H1 (cell line): ENCODE measurements around the gene CCL22. TPM values are rescaled to one million over a fixed set of nuclear protein-coding genes. Genes with fewer than 3 reads are reported as not detected.

Source experiments
- CTCF ChIA-PET: fragments of 300-600 bp; sonication (Branson Sonifier 250); formaldehyde crosslinking; loops from one replicate; lab custom pipeline; 2021; ENCODE audit not compliant: partially characterized antibody; lab: Charles Lee
- POLR2A ChIA-PET: fragments of 300-600 bp; sonication (Branson Sonifier 250); formaldehyde crosslinking; loops from one replicate; lab custom pipeline; 2021; ENCODE audit warnings: inconsistent platforms; ENCODE audit not compliant: partially characterized antibody; lab: Charles Lee
- DNase-seq, 2 experiments: peaks; one replicate each; pipeline versions ENCODE4 v3.0.0 to v3.0.0-alpha.2; 2010 to 2022; ENCODE audit warnings: low spot score in 2 of 2, low read depth in 1 of 2, mixed read lengths in 1 of 2
- FAIRE-seq: peaks from 2 replicates; lab custom pipeline; 2011; peaks lifted over from hg19 to GRCh38; lab: Jason Lieb, UNC
- H2AFZ ChIP-seq: 2 replicates; pipeline ENCODE4 v1.8.1; 2012; ENCODE audit warnings: low read length, inconsistent platforms
- H2AK5ac ChIP-seq: 2 replicates; pipeline ENCODE4 v1.6.1; 2013; ENCODE audit warnings: low read depth, low read length
- H2BK120ac ChIP-seq: replicated peaks from 2 replicates; pipeline ENCODE3; 2013; ENCODE audit warnings: low read depth, low read length, inconsistent platforms
- H2BK12ac ChIP-seq: 2 replicates; pipeline ENCODE4 v1.6.1; 2013; ENCODE audit warnings: low read depth, low read length
- H2BK15ac ChIP-seq: 2 replicates; pipeline ENCODE4 v1.6.1; 2013; ENCODE audit warnings: low read length
- H2BK20ac ChIP-seq: 2 replicates; pipeline ENCODE4 v1.6.1; 2013; ENCODE audit warnings: low read length
- H2BK5ac ChIP-seq: 2 replicates; pipeline ENCODE4 v1.6.1; 2013; ENCODE audit warnings: low read depth, low read length
- H3K14ac ChIP-seq: 2 replicates; pipeline ENCODE4 v1.6.1; 2013; ENCODE audit warnings: inconsistent platforms; ENCODE audit not compliant: insufficient read length
- H3K18ac ChIP-seq: 2 replicates; pipeline ENCODE4 v1.6.1; 2013; ENCODE audit warnings: low read length; ENCODE audit errors: extremely low read depth
- H3K23ac ChIP-seq: 2 replicates; pipeline ENCODE4 v1.6.1; 2013; ENCODE audit warnings: inconsistent platforms; ENCODE audit not compliant: insufficient read length
- H3K23me2 ChIP-seq: 2 replicates; pipeline ENCODE4 v1.6.1; 2013; ENCODE audit warnings: low read depth, low read length
- H3K27ac ChIP-seq: 2 replicates; pipeline ENCODE4 v1.6.1; 2011; ENCODE audit warnings: low read depth, low read length, inconsistent platforms
- H3K27me3 ChIP-seq, 4 experiments: replicated peaks in 1 of 4; 1 replicate in 1 of 4; 2 replicates in 3 of 4; pipeline versions ENCODE4 v1.6.1 to v1.8.1; 2011 to 2013; ENCODE audit warnings: low read length in 3 of 4, mild to moderate bottlenecking in 3 of 4, inconsistent platforms in 2 of 4, mixed read lengths in 2 of 4, moderate library complexity in 1 of 4; ENCODE audit not compliant: control insufficient read depth in 3 of 4, insufficient read depth in 3 of 4; ENCODE audit errors: extremely low read depth in 1 of 4
- H3K36me3 ChIP-seq, 4 experiments: 2 replicates each; pipeline versions ENCODE4 v1.6.1 to v1.8.1; 2011 to 2013; ENCODE audit warnings: mild to moderate bottlenecking in 4 of 4, low read length in 3 of 4, moderate library complexity in 2 of 4, control low read depth in 1 of 4, inconsistent platforms in 1 of 4; ENCODE audit not compliant: insufficient read depth in 4 of 4, control insufficient read depth in 2 of 4
- H3K4ac ChIP-seq: replicated peaks from 2 replicates; pipeline ENCODE3; 2013; ENCODE audit warnings: low read length, low read depth, mixed read lengths, inconsistent platforms; ENCODE audit not compliant: insufficient read length
- H3K4me1 ChIP-seq, 4 experiments: replicated peaks in 1 of 4; 1 replicate in 1 of 4; 2 replicates in 3 of 4; pipeline versions ENCODE4 v1.6.1 to v1.8.1; 2011 to 2013; ENCODE audit warnings: low read length in 3 of 4, inconsistent platforms in 2 of 4, mixed read lengths in 1 of 4; ENCODE audit not compliant: insufficient read depth in 4 of 4, control insufficient read depth in 3 of 4
- H3K4me2 ChIP-seq, 2 experiments: 2 replicates each; pipeline versions ENCODE4 v1.6.1 to v1.8.1; 2011 to 2013; ENCODE audit warnings: low read depth in 2 of 2, low read length in 2 of 2, control low read depth in 1 of 2, inconsistent platforms in 1 of 2, mild to moderate bottlenecking in 1 of 2; ENCODE audit not compliant: insufficient read depth in 1 of 2
- H3K4me3 ChIP-seq, 4 experiments: fragments of 200-600, 300-600 bp in 1 of 4; sonication (generic), shearing (Covaris generic), sonication (Bioruptor Twin) in 1 of 4; 2 replicates each; pipeline versions ENCODE4 v1.5.1 to v1.8.1; 2011 to 2016; ENCODE audit warnings: low read length in 4 of 4, low read depth in 3 of 4, control low read depth in 2 of 4, inconsistent platforms in 2 of 4, mild to moderate bottlenecking in 2 of 4, mixed read lengths in 1 of 4, moderate library complexity in 1 of 4; ENCODE audit not compliant: insufficient read depth in 2 of 4; ENCODE audit errors: extremely low read depth in 1 of 4
- H3K56ac ChIP-seq: replicated peaks from 2 replicates; pipeline ENCODE3; 2013; ENCODE audit warnings: low read depth, mild to moderate bottlenecking, mixed read lengths, low read length, inconsistent platforms; ENCODE audit not compliant: insufficient read length
- H3K79me1 ChIP-seq: 2 replicates; pipeline ENCODE4 v1.6.1; 2013; ENCODE audit warnings: low read depth, low read length, control low read depth
- H3K79me2 ChIP-seq, 2 experiments: 2 replicates each; pipeline versions ENCODE4 v1.6.1 to v1.8.1; 2012 to 2013; ENCODE audit warnings: low read length in 2 of 2, mild to moderate bottlenecking in 2 of 2, inconsistent platforms in 1 of 2; ENCODE audit not compliant: insufficient read depth in 2 of 2, control insufficient read depth in 1 of 2
- H3K9ac ChIP-seq, 4 experiments: replicated peaks in 1 of 4; 1 replicate in 1 of 4; 2 replicates in 3 of 4; pipeline versions ENCODE4 v1.6.1 to v1.8.1; 2011 to 2013; ENCODE audit warnings: low read depth in 3 of 4, low read length in 3 of 4, control low read depth in 2 of 4, mild to moderate bottlenecking in 2 of 4, moderate library complexity in 2 of 4, inconsistent platforms in 1 of 4; ENCODE audit errors: extremely low read depth in 1 of 4
- H3K9me3 ChIP-seq, 2 experiments: 2 replicates each; pipeline versions ENCODE4 v1.6.1 to v1.8.1; 2012 to 2013; ENCODE audit warnings: mild to moderate bottlenecking in 2 of 2, moderate library complexity in 2 of 2, control low read depth in 1 of 2, inconsistent platforms in 1 of 2, low read depth in 1 of 2, low read length in 1 of 2, mixed read lengths in 1 of 2; ENCODE audit not compliant: insufficient read depth in 2 of 2
- H4K20me1 ChIP-seq, 2 experiments: replicated peaks in 1 of 2; 2 replicates each; pipeline versions ENCODE3 to v1.8.1; 2011 to 2013; ENCODE audit warnings: inconsistent platforms in 2 of 2, low read length in 2 of 2, mild to moderate bottlenecking in 1 of 2; ENCODE audit not compliant: insufficient read depth in 2 of 2, control insufficient read depth in 1 of 2
- H4K5ac ChIP-seq: 2 replicates; pipeline ENCODE4 v1.6.1; 2013; ENCODE audit warnings: low read length, low read depth, mixed read lengths, inconsistent platforms; ENCODE audit not compliant: insufficient read length
- H4K8ac ChIP-seq: 2 replicates; pipeline ENCODE4 v1.8.0; 2013; ENCODE audit warnings: mild to moderate bottlenecking, moderate library complexity, low read length, inconsistent platforms; ENCODE audit not compliant: insufficient read depth; ENCODE audit errors: extremely low read depth
- H4K91ac ChIP-seq: replicated peaks from 2 replicates; pipeline ENCODE3; 2013; ENCODE audit warnings: low read length, mixed read lengths, inconsistent platforms; ENCODE audit not compliant: insufficient read length
- BACH1 ChIP-seq: IDR thresholded peaks from 2 replicates; pipeline ENCODE4 v1.6.1; 2012; ENCODE audit warnings: low read length, improper control_type of control experiment
- EP300 ChIP-seq, 2 experiments: IDR thresholded peaks; 1 replicate in 1 of 2; 2 replicates in 1 of 2; pipeline ENCODE4 v1.6.1; 2011 to 2012; ENCODE audit warnings: low read depth in 2 of 2, low read length in 2 of 2, mild to moderate bottlenecking in 2 of 2, borderline replicate concordance in 1 of 2, inconsistent platforms in 1 of 2, moderate library complexity in 1 of 2
- RNF2 ChIP-seq: fragments of 200-900, 300-1000 bp; sonication (generic); IDR thresholded peaks from 2 replicates; pipeline ENCODE4 v1.7.1; 2016; ENCODE audit warnings: borderline replicate concordance, low read depth, mild to moderate bottlenecking, antibody characterized with exemption, low read length; ENCODE audit not compliant: poor library complexity, severe bottlenecking; ENCODE audit errors: missing control alignments
- SRF ChIP-seq: IDR thresholded peaks from 2 replicates; pipeline ENCODE4 v1.6.1; 2011; ENCODE audit warnings: mild to moderate bottlenecking, low read depth, low read length, moderate library complexity
- TBP ChIP-seq: IDR thresholded peaks from 2 replicates; pipeline ENCODE4 v1.6.1; 2011; ENCODE audit warnings: low read depth, low read length, improper control_type of control experiment
- YY1 ChIP-seq: IDR thresholded peaks from 2 replicates; pipeline ENCODE4 v1.6.1; 2011; ENCODE audit warnings: low read depth, mild to moderate bottlenecking, low read length
- WGBS, 2 experiments: shearing (Covaris generic) in 1 of 2; methylation state at CpG; one replicate each; pipeline versions ENCODE4 v1.1.6 to v1.1.7; 2013 to 2015; ENCODE audit warnings: low lambda C conversion rate in 2 of 2, mixed read lengths in 2 of 2, inconsistent platforms in 1 of 2, low coverage in 1 of 2, missing lambda C conversion rate in 1 of 2; ENCODE audit not compliant: insufficient replicate concordance in 2 of 2, insufficient coverage in 1 of 2, insufficient read length in 1 of 2; ENCODE audit errors: extremely low coverage in 1 of 2, missing lambda C conversion rate in 1 of 2; 5-methylcytosine and 5-hydroxymethylcytosine counted together
- polyA plus RNA-seq, 7 experiments: library from polyadenylated mRNA; depleted of rRNA in 3 of 7; stranded (reverse) in 5 of 7; unstranded in 2 of 7; fragments of >200 nt in 5 of 7; fragments of 200-250 nt in 2 of 7; gene quantifications; 1 replicate in 5 of 7; 2 replicates in 1 of 7; 4 replicates in 1 of 7; pipeline versions ENCODE4 v1.2.1 to v1.2.3, GENCODE V29; 2011 to 2013; ENCODE audit warnings: missing spikeins in 2 of 7, mixed read lengths in 2 of 7
- total RNA-seq: library from RNA; stranded (reverse); fragmentation: NEBNext Ultra II Directional; extraction: Animal tissue kit (Norgen Biotek cat#: 25700); gene quantifications from 2 replicates; pipeline ENCODE4 v1.2.1, GENCODE V29; 2021

Gene CCL22
- total and polyA plus RNA-seq, 2 of the 8 experiments (the other 6 are each of a cell fraction or from before 2014, with no cell fraction given), result not detected

DNA sequence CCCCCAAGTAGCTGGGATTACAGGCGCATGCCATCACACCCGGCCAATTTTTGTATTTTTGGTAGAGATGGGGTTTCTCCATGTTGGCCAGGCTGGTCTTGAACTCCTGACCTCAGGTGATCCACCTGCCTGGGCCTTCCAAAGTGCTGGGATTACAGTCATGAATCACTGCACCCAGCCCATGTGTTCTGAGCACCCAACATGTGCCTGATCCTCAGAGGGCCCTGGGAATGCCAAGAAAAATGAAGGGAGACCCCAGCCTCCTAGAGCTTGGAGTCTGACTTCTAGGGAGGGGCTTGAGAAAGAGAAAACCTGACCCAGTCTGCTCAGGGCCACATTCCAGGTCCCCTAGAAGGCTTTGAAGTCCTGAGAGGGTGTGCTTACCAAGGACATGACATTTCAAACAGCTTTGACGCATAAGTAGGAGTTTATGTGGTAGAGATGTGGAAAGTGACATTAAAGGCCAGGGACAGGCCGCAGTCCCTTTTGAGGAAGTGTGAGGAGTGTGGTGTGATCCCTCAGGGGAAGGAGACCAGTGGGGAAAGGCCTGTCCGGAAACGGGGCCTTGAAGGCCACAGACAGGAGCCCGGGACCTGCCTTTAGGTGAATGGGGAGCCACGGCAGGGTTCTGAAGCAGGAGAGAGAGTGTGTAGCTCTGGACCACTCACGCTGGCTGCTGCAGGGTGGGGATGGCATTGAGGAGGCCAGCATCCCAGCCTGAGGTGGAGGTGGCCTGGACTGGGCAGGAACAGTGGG, 1.1 kb upstream of the CCL22 start:
- H3K18ac ChIP-seq, result no peak overlapping the region
- no peak overlapping the region for H4K91ac ChIP-seq
- H3K4me1 ChIP-seq, result peaks cover 0 to 2% (median 0%) of the 10 kb centered on the region in 4 experiments; a peak in 2 of 7 replicates
- no peak overlapping the region for H2AK5ac ChIP-seq
- no peak overlapping the region for H3K14ac ChIP-seq
- no peaks in the 10 kb centered on the region for H4K20me1 ChIP-seq
- H2AFZ ChIP-seq, result no peak overlapping the region
- no peak overlapping the region for H2BK5ac ChIP-seq
- H3K9me3 ChIP-seq, result no peaks in the 10 kb centered on the region
- H3K4ac ChIP-seq, result no peak overlapping the region
- ChIA-PET CTCF (interaction anchor here (1.0 to 3.4 kb wide), 2 partner anchors 12 to 36 kb away, joined by 4 to 11 read pairs; no protein-coding TSS in a partner anchor), POLR2A (no interaction called here)
- H2BK12ac ChIP-seq, result 0 out of 2 replicates have a peak overlapping the region, but pooled peaks have one; percentile 33
- H3K27ac ChIP-seq, result no peak overlapping the region
- H3K36me3 ChIP-seq, result no peaks in the 10 kb centered on the region
- H3K23me2 ChIP-seq, result no peaks in the 10 kb centered on the region; the same call in 1 of the 2 replicates
- no peak overlapping the region for H3K56ac ChIP-seq
- H2BK20ac ChIP-seq, result no peak overlapping the region
- H3K9ac ChIP-seq, result no peak overlapping the region
- no peaks in the 10 kb centered on the region for H3K79me2 ChIP-seq
- H3K4me3 ChIP-seq, result no peak overlapping the region
- no peak overlapping the region for H3K23ac ChIP-seq
- H2BK15ac ChIP-seq, result no peak overlapping the region; the same call in 1 of the 2 replicates
- no peak overlapping the region for H2BK120ac ChIP-seq
- no peak overlapping the region for H4K5ac ChIP-seq
- no peak overlapping the region for H3K4me2 ChIP-seq
- 84% methylated on average over 8 of the region's 9 CpGs; no CpG with 5 or more reads in 1 of the 2 experiments for WGBS, 2 experiments
- no peak for TF ChIP-seq TBP
- no peak for TF ChIP-seq BACH1
- TF ChIP-seq YY1, result no peak
- no peak for TF ChIP-seq RNF2
- TF ChIP-seq EP300 (IDR thresholded peaks at IDR 0.05; ENCODE audit: borderline replicate concordance in 1 of 2, low read depth in 2 of 2, low read length in 2 of 2), result no peak
- no peak for TF ChIP-seq SRF
- no peaks in the 10 kb centered on the region for H3K79me1 ChIP-seq
- DNase-seq, result no peak
- H4K8ac ChIP-seq, result peak overlapping the region; percentile 48; the same call in 1 of the 2 replicates
- no peaks in the 10 kb centered on the region for H3K27me3 ChIP-seq
- FAIRE-seq, result no peak
